GM12874 (cell line): Measurements from ENCODE around the gene SAMM50.
A peak's percentile ranks its signal among the peaks of the same experiment; 100 is the strongest.

ENCODE experiments used
- TF ChIP-seq, protein P1 (sequence below): IDR thresholded peaks from 2 replicates; pipeline ENCODE4 v1.5.1; 2011; ENCODE audit warnings: low read depth, mild to moderate bottlenecking, control low read depth, low read length, moderate library complexity; ENCODE audit not compliant: insufficient read depth

SAMM50 gene

DNA sequence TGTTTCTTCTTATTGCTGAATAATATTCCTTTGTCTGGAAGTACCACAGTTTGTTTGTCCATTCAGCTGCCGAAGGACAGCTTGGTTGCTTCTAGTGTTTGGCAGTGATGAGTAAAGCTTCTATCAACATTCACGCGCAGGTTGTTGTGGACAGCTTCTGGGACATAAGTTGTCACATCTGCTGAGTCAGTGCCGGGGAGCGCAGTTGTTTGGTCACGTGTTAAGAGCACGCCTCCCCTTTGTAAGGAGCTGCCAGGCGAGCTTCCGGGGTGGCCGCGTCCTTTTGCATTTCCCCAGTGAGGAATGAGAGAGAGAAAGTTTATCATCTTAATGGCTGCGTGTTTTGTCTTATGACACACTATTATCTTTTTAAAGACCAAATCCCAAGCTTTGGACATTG, 30.3 kb downstream of the SAMM50 start:
- TF ChIP-seq, protein P1, sequence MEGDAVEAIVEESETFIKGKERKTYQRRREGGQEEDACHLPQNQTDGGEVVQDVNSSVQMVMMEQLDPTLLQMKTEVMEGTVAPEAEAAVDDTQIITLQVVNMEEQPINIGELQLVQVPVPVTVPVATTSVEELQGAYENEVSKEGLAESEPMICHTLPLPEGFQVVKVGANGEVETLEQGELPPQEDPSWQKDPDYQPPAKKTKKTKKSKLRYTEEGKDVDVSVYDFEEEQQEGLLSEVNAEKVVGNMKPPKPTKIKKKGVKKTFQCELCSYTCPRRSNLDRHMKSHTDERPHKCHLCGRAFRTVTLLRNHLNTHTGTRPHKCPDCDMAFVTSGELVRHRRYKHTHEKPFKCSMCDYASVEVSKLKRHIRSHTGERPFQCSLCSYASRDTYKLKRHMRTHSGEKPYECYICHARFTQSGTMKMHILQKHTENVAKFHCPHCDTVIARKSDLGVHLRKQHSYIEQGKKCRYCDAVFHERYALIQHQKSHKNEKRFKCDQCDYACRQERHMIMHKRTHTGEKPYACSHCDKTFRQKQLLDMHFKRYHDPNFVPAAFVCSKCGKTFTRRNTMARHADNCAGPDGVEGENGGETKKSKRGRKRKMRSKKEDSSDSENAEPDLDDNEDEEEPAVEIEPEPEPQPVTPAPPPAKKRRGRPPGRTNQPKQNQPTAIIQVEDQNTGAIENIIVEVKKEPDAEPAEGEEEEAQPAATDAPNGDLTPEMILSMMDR = no peak

DNA sequence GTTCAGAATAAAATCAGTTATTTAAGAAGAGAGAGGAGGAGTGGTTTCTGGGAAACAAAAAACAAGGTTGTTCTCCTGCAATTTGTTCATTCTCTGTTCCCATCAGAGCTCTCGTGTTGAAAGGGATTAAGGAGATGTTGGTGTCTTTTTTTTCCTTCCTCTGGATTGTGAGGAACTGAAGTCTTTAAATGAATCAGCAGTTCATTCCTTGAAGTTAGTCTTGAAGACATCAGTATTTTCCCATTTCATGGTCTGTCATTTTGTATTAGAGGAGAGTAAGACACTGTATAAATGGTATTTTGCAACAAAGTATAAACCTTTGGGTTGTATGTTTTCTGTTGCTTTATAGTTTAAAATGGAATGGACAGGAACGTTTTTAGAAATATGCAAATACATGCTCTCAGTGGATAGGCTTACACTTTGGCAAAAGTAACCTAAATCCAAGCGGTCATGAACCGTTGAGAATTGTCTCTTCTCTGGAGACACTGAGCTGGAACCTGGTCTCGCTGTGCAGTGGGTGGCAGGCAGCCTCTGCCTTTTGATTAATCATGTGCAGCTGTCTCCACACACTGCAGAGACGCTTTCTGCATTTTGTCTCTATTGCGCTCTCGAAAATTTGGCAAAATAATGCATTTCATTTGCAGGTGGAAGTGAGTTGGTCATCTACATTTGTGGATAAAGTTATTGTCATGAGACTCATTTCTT, 33.0 kb downstream of the SAMM50 start:
- TF ChIP-seq, protein P1 = no peak

DNA sequence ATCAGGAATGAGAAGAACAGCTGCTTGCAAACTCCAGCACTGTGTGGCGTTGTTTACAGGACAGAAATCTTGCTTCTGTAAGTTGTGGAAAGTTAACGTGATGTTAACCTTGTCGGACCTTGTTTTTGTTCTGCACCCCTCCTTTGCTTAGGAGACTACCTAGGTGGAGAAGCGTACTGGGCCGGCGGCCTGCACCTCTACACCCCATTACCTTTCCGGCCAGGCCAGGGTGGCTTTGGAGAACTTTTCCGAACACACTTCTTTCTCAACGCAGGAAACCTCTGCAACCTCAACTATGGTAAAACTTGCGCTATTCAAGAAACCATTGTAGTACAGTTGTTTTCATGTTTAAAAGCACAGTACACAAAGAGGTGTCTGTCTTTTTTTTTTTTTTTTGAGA, 33.7 kb downstream of the SAMM50 start:
- TF ChIP-seq, protein P1 = no peak

DNA sequence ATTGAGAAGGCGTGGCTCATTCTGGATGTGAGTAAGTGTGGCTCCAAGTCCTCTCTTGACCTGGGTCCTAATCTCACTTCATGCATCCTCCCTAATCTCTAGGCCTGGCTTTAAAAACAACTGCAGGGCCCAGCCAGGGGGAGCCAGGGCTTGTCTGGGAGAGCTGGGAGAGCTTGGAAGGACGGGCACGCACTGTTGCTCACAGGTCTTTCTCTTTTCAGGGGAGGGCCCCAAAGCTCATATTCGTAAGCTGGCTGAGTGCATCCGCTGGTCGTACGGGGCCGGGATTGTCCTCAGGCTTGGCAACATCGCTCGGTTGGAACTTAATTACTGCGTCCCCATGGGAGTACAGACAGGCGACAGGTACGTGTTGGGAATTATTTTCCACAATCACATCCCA, 34.8 kb downstream of the SAMM50 start:
- TF ChIP-seq, protein P1 = no peak

DNA sequence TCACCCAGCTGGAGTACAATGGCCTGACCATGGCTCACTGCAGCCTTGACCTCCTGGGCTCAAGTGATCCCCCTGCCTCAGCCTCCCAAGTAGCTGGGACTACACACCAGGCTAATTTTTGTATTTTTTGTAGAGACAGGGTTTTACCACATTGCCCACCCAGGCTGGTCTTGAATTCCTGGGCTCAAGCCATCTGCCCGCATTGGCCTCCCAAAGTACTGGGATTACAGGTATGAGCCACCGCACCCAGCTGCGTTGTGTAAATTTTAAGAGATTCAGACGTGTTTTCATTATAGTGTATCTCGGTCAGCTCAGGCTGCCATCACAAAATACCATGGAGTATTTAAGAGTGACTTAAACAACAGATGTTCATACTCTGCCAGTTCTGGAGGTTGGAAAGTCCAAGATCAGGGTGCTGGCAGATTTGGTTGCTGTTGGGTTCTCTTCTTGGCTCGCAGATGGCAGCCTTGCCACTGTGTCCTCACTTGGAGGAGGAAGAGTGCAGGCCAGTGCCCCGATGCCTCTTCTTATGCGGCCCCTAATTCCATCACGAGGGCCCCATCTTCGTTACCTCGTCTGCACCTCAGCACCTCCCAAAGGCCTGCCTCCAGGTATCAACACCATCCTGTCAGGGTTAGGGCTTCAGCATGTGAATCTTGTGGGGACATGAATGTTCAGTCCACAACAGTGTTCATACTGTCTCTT, 36.2 kb downstream of the SAMM50 start:
- TF ChIP-seq, protein P1 = no peak

DNA sequence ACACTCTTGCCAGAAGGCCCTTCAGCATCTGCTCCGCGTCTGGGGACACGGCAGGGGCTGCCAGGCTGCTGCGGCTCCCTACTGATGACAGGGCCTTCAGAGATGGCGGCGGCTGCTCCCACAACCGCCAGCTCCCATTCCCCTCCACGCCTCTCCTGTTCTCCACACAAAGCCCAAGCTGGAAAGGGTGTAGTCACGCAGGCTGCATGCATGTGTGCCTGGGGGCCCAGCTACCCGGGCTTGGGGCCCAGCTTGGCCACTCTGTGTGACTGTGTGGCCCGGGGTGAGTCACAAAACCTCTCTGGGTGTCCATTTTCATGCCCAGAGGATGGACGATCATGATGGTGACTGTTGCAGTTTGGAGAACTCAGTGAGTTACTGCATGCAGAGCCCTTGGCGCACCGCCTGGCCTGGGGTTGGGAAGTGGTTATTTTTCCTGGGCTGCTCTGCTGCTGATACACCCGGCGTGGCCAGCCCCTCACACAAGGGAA, 37.1 kb downstream of the SAMM50 start:
- TF ChIP-seq, protein P1 = no peak

DNA sequence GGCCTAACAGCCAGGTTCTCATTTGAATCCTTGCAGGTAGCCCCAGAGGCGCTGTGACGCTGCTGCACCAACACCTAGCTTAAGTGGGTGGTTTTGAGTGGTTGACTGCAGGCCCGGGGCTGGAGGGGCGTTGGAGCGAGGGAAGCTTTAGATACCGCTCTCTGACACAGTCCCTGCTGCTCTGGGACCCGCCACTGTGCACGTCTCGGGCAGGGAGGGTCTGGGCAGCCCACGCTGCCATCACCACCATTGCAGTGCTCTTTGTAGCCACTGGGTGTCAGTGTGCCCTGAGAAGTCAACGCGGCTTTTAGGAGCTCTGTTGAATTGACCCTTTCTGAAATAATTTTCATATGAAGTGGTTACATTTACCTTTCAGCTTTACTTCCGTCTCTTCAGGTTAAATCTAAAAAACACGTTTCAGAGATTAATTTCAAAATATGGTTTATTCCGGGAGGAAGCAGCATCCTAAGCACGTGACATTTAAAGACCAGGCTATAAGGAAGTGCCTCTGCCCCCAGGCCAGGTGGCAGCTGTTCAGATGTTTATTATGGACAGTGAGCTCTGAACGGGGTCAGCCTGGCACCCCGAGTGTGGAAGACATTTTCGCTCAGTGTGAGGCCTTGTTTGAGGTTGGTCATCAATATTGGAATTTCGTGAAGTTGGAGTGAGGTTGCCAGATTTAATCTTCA, 38.0 kb downstream of the SAMM50 start:
- TF ChIP-seq, protein P1 = peak; percentile 90
